OCI-LY7 (cell line): ENCODE results near the gene PAQR4. TPM values are rescaled to one million over a fixed set of nuclear protein-coding genes. Genes with fewer than 3 reads are reported as not detected.

Source experiments
- BruUV-seq: library from RNA; stranded (reverse); fragments of 400-500 nt; replicated peaks from 2 replicates; lab custom pipeline; 2021; lab: Mats Ljungman, UMichigan
- CTCF ChIA-PET: fragments of 300-600 bp; sonication (Branson Sonifier 250); formaldehyde crosslinking; loops from one replicate; lab custom pipeline; 2022; ENCODE audit warnings: antibody characterized with exemption; ENCODE audit not compliant: unreplicated experiment; lab: Charles Lee
- POLR2A ChIA-PET: fragments of 300-600 bp; sonication (Branson Sonifier 250); formaldehyde crosslinking; loops from one replicate; lab custom pipeline; 2022; ENCODE audit warnings: antibody characterized with exemption; lab: Charles Lee
- DNase-seq: peaks from one replicate; pipeline ENCODE4 v3.0.0-alpha.2; 2015; ENCODE audit warnings: low spot score
- H2AFZ ChIP-seq: fragments of 200-600 bp; sonication (generic), shearing (Covaris generic); 2 replicates; pipeline ENCODE4 v1.6.1; 2014; ENCODE audit warnings: mild to moderate bottlenecking, antibody characterized with exemption, low read length, moderate library complexity
- H3K27ac ChIP-seq: fragments of 200-600 bp; sonication (generic); 2 replicates; pipeline ENCODE4 v1.5.1; 2014; ENCODE audit warnings: mixed run types, low read depth, mild to moderate bottlenecking, moderate library complexity, low read length, inconsistent platforms; ENCODE audit not compliant: poor library complexity, severe bottlenecking
- H3K36me3 ChIP-seq: fragments of 200-600 bp; sonication (generic); 2 replicates; pipeline ENCODE4 v1.6.1; 2014; ENCODE audit warnings: mild to moderate bottlenecking, antibody characterized with exemption, low read length, moderate library complexity, mixed read lengths; ENCODE audit not compliant: insufficient read depth
- H3K4me1 ChIP-seq: fragments of 200-600 bp; sonication (generic); 2 replicates; pipeline ENCODE4 v1.5.1; 2014; ENCODE audit warnings: mild to moderate bottlenecking, low read length; ENCODE audit not compliant: insufficient read depth, poor library complexity, severe bottlenecking
- H3K4me2 ChIP-seq: fragments of 200-600 bp; sonication (generic); 2 replicates; pipeline ENCODE4 v1.6.1; 2014; ENCODE audit warnings: mild to moderate bottlenecking, low read length
- H3K4me3 ChIP-seq: fragments of 200-600 bp; sonication (generic); 2 replicates; pipeline ENCODE4 v1.5.1; 2014; ENCODE audit warnings: mild to moderate bottlenecking, low read depth, low read length; ENCODE audit not compliant: poor library complexity, severe bottlenecking
- H3K79me2 ChIP-seq: fragments of 200-600 bp; sonication (generic); 2 replicates; pipeline ENCODE4 v1.6.1; 2016; ENCODE audit warnings: low read depth, mild to moderate bottlenecking, low read length, moderate library complexity, mixed read lengths; ENCODE audit not compliant: insufficient read depth
- H3K9me2 ChIP-seq: fragments of 200-600 bp; sonication (generic); 2 replicates; pipeline ENCODE4 v1.6.1; 2016; ENCODE audit warnings: mild to moderate bottlenecking, low read length, mixed read lengths; ENCODE audit not compliant: insufficient read depth
- H3K9me3 ChIP-seq: fragments of 200-600 bp; sonication (generic); 2 replicates; pipeline ENCODE4 v1.6.1; 2014; ENCODE audit warnings: mild to moderate bottlenecking, mixed run types, low read length, mixed read lengths
- H4K20me1 ChIP-seq: fragments of 200-600 bp; sonication (generic); 2 replicates; pipeline ENCODE4 v1.6.1; 2014; ENCODE audit warnings: mild to moderate bottlenecking, antibody characterized with exemption, low read length, moderate library complexity, mixed read lengths; ENCODE audit not compliant: insufficient read depth
- EZH2phosphoT487 ChIP-seq: fragments of 200-600 bp; sonication (generic); IDR thresholded peaks from 2 replicates; pipeline ENCODE4 v1.6.1; 2018; ENCODE audit warnings: low read depth, borderline replicate concordance, mild to moderate bottlenecking, mixed run types, antibody characterized with exemption, low read length, moderate library complexity, mixed read lengths
- intact Hi-C: fragments of 100-400 bp; cut with micrococcal nuclease; formaldehyde crosslinking; loops from one replicate; pipeline ENCODE4 v1.10.0; 2022; ENCODE audit not compliant: unreplicated experiment
- total RNA-seq, 2 experiments: library from RNA; depleted of rRNA in 1 of 2; stranded (reverse); fragments of >200 nt in 1 of 2; shearing (Covaris generic) in 1 of 2; gene quantifications; 2 replicates each; pipeline ENCODE4 v1.2.3, GENCODE V29; 2014 to 2022
- TF ChIP-seq, protein P1 (sequence below): fragments of 200-600 bp; sonication (generic); conservative IDR thresholded peaks from 2 replicates; pipeline ENCODE4 v1.5.1; 2014; ENCODE audit warnings: mild to moderate bottlenecking, antibody characterized with exemption, low read length, moderate library complexity, mixed read lengths

The PAQR4 gene
- total RNA-seq, 2 experiments from 2014 or later: 49.1 to 59.7 TPM

DNA sequence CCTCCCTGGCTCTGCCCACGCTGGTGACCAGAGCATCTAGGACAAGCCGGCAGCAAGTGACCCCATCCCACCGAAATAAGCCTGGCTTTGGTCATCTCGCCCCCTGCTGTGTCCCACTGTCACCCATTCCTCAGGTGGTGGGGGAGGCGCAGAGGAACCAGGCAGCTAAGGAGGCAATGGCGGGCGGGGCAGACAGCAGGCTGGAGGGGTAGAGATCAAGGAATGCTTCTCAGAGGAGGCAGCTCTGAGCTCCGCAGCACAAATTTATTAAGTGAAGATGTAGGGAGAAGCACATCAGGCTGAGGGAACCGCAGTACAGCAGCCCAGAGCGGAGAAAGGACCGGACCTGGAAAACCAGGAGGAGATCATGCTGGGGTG is 12.6 kb upstream of the PAQR4 start:
- TF ChIP-seq, protein P1, sequence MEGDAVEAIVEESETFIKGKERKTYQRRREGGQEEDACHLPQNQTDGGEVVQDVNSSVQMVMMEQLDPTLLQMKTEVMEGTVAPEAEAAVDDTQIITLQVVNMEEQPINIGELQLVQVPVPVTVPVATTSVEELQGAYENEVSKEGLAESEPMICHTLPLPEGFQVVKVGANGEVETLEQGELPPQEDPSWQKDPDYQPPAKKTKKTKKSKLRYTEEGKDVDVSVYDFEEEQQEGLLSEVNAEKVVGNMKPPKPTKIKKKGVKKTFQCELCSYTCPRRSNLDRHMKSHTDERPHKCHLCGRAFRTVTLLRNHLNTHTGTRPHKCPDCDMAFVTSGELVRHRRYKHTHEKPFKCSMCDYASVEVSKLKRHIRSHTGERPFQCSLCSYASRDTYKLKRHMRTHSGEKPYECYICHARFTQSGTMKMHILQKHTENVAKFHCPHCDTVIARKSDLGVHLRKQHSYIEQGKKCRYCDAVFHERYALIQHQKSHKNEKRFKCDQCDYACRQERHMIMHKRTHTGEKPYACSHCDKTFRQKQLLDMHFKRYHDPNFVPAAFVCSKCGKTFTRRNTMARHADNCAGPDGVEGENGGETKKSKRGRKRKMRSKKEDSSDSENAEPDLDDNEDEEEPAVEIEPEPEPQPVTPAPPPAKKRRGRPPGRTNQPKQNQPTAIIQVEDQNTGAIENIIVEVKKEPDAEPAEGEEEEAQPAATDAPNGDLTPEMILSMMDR: no peak
- no peak for TF ChIP-seq EZH2phosphoT487
- ChIA-PET POLR2A (interaction anchor here (0.7 kb wide), 1 partner anchor 726 kb away, joined by 3 read pairs; no protein-coding TSS in a partner anchor), CTCF (interaction anchor here (0.6 kb wide), 1 partner anchor 47 kb away, joined by 3 read pairs; no protein-coding TSS in a partner anchor)
- Histone ChIP-seq H3K36me3 (no peaks in the 10 kb centered on the region), H3K9me2 (no peaks in the 10 kb centered on the region), H3K4me3 (no peak overlapping the region), H3K9me3 (no peaks in the 10 kb centered on the region), H3K4me2 (no peak overlapping the region), H3K79me2 (no peaks in the 10 kb centered on the region), H3K27ac (no peak overlapping the region), H4K20me1 (no peaks in the 10 kb centered on the region), H2AFZ (no peak overlapping the region), H3K4me1 (peaks cover 59% of the 10 kb centered on the region)
- BruUV-seq: no TSS peak
- no peak for DNase-seq
- intact Hi-C loops: no loop called here

DNA sequence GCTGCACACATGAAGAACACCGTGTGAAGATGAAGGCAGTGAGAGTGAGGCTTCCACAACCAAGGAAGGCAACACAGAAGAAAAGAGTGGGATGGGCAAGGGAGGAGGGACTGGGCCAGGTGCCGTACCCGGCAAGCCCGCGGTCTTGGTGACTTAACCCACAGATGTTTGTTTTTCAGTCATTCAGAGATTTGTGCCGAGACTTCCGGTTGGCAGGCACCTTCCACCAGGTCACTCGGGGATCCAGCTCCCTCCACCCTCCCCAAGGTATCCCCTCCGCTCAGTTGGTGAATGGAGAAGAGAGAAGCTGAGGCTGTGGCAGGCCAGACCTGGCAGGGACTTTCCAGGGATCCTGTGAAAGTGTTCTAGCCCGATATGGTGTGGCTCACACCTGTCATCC is 9.9 kb upstream of the PAQR4 start:
- ChIA-PET CTCF (no interaction called here), POLR2A (interaction anchor here (0.6 kb wide), 1 partner anchor 207 kb away, joined by 3 read pairs; the partner anchor contains the start of gene SRRM2)
- H3K9me2 ChIP-seq: no peaks in the 10 kb centered on the region
- intact Hi-C loops: no loop called here
- H3K79me2 ChIP-seq: no peaks in the 10 kb centered on the region
- DNase-seq: no peak
- H3K9me3 ChIP-seq: no peaks in the 10 kb centered on the region
- H3K27ac ChIP-seq: no peak overlapping the region
- H3K36me3 ChIP-seq: no peaks in the 10 kb centered on the region
- H4K20me1 ChIP-seq: no peaks in the 10 kb centered on the region
- peak overlapping the region; percentile 34; the same call in 1 of the 2 replicates for H3K4me2 ChIP-seq
- no peak overlapping the region for H2AFZ ChIP-seq
- H3K4me1 ChIP-seq: peaks cover 54% of the 10 kb centered on the region
- no TSS peak for BruUV-seq
- no peak overlapping the region for H3K4me3 ChIP-seq
- TF ChIP-seq, protein P1: no peak
- TF ChIP-seq EZH2phosphoT487: no peak
